GM19023 (cell line): Measurements from ENCODE around the gene ELF3.
A peak's percentile ranks its signal among the peaks of the same experiment; 100 is the strongest.
"Not testable (repeated sequence)": the region's sequence is repeated elsewhere in the genome, so short reads cannot be mapped to it uniquely, and the experiment has no call there.

Source experiments
- ATAC-seq: cut with Tn5 transposase; IDR thresholded peaks from one replicate; pipeline ENCODE4 v1.9.1; 2021; ENCODE audit warnings: mild to moderate bottlenecking, moderate library complexity; ENCODE audit not compliant: unreplicated experiment

The ELF3 gene

DNA sequence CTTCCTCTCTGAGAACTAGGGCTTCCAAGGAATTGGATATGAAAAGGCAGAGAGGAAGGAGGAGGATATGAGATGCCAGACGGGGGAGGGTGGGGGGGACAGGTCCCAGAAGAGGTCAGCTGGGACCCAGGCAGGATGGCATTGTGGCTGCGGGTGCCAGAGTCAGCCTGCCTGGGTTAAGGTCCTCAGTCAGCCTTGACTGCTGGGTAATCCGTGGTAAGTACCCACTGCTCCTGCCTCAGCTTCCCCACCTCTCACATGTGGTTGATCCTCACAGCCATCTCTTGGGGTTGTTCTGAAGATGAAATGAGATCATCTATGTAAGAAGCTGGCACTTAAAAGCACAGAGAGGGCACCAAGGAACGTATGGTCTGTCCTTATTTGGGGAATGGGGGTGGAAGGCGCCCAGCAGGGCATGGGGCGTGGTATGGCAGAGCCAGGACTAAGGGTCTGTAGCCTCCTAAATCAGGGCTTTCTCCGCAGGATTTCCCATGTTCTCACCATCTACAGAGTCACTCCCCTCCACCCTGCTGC lies 23.8 kb downstream of the ELF3 start:
- no peak for ATAC-seq

DNA sequence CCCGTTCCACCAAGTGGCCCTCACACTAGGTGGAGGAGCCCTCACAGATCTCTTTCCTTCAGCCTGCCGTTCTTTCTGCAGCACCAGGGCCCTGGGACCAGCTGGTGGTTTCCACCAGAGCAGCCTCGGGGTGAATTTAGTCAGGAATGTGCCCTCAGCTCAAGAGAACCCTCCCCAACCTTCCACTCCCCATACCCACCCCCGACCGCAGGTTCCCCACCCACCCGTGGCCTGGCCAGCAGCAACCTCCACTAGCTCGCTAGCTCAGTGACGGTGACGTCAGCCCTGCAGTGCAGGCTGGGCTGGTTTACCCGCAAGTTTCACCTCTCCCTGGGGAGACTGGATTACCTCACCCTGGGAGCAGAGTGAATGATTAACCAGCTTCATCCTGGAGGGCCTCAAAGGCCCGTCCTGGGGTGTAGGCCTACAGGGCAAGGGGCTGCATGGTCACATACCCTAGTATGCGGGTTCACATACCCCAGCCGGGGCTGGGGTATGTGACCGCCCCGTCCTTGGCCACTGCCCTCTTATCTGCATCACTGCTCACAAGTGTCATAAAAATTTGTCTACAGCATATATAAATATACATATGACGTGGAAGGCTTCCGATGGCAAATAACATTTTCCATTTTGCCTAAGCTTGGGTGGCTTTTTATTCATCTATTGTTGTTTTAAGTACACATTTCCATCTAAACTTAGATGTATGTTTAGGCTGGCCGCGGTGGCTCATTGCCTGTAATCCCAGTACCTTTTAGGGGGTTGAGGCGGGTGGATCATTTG lies 24.5 kb downstream of the ELF3 start:
- peak; percentile 79 for ATAC-seq

- ATAC-seq = no peak
Observed at GRCh38 chr1:202036595-202037387, 26.4 kb downstream of the ELF3 start.

DNA sequence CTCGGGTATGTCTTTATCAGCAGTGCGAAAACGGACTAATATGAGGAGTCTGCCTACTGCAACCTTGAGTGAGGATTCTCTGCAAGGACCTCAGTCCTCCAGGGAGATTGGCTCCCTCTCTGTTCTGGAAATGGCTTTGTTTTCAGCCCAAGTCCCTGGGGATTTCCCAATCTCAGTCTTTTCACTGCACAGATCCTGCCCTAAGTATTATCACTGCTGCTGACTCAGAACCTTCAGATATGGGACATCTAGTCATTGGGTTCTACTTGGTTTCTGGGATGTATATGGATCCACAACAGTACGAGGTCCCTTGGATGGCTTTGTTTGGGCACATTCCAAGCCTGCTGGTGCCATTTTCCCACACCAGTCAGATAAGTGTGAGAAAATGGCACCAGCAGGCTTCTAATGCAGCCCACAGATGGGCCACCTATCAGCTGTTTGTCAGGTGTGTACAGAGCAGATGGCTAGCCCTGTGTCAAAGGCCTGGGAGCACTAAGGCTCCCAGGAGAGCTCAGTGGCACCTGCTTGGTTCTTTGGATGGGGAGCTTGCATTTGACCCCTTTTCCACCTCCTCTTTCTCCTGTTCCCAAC lies 27.4 kb downstream of the ELF3 start:
- no peak for ATAC-seq

DNA sequence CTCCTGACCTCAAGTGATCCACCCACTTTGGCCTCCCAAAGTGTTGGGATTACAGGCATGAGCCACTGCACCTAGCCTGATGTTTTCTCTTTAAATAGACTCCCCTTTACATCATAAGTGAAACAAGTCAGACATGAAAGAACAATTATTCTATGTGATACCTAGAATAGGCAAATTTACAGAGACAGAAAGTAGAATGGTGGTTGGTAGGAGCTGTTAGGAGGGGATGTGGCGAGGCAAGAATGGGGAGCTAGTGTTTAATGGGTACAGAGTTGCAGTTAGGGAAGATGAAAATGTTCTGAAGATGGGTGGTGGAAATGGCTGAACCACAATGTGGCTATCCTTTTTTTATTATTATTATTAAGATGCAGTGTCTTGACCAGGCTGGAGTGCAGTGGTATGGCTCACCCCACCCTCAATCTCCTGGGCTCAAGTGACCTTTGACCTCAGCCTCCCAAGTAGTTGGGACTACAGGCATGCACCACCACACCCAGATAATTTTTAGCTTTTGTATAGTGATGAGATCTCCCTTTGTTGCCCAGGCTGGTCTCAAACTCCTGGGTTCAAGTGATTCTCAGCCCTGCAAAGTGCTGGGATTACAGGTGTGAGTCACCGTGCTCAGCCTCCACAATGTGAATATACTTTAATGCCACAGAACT lies 28.4 kb downstream of the ELF3 start:
- no peak for ATAC-seq

GRCh38 chr1:202045705-202046104 lies 35.3 kb downstream of the ELF3 start:
- ATAC-seq = no peak

DNA sequence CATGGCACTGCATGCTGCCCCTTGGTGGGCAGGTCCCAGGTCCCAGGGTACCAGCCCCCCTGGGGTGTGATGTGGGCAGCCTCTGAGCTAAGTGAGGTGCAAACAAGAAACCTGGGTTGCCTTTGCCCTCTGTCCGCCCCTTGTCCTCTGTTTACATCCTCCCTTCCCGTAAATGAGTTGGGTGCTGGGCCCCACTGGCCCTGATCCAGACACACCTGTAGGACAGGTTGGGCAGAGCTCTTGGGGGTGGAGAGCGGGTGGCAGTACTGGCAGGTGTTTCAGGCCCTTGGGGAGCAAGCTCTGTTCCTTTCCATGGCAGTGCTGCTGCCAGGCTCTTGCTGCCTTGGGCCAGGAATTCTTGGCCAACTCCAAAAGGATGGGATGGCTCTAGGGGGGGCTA lies 35.8 kb downstream of the ELF3 start:
- ATAC-seq = no peak

DNA sequence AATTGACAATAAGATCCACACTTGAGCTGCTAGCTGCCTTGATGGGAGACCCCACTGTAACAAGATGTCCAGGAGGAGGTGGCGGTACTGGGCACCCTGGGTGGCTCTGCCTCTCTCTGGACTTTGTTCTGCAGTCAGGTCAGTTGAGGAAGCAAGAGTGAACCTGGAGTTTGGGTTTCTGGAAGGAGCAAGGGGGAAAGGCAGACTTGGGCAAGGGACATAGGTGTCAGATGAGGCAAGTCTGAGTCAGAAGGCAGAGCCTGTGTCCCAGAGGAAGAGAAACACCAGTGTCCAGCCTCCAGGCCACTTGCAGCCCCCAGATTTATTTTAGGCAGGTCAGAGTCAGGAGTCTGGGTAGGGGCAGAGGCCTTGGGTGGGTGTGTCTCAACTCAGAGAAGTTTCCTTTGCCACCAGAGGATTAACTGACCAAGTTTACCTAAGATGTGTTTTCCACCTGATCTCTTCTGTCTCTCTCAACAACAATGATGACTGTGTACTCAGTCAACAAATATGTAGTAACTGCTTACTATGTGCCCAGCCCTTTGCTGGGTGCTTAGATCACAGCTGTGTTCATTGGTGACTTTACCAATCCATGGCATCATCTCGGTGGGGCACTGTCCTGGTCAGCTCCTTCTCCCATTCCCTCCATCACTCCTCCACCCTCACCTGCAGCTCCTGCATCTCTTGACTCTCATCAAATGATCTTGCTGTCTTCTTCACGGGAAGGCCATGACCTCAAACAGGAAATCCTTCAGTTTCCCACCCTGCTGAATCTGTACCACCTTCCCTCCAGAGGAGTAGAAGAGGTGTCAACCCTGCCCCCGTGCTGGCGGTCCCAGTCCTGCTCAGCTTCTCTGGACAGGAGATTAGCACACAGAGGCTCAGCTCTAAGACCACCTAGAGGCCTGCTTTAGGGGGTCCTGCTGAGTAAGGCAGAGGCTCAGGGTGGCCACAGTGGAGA lies 36.6 kb downstream of the ELF3 start:
- no peak for ATAC-seq

DNA sequence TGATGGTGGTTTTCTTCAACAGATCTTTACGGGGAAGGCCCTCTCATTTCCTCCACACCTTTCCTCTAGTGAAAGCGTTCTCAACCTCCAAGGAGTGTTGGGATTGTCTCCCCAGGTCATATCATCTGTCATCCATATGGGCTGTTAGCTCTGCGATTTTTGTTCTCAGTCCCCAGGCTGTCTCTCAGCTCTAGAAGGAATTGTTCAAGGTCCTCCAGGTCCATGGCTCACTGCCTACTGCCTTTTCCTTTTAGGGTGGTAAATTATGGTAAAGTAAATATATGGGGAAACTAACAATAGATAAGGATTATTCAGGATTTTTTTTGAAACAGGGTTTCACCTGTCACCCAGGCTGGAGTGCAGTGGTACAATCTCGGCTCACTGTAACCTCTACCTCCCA lies 37.6 kb downstream of the ELF3 start:
- no peak for ATAC-seq

GRCh38 chr1:202049129-202049528 lies 38.7 kb downstream of the ELF3 start:
- ATAC-seq = no peak

DNA sequence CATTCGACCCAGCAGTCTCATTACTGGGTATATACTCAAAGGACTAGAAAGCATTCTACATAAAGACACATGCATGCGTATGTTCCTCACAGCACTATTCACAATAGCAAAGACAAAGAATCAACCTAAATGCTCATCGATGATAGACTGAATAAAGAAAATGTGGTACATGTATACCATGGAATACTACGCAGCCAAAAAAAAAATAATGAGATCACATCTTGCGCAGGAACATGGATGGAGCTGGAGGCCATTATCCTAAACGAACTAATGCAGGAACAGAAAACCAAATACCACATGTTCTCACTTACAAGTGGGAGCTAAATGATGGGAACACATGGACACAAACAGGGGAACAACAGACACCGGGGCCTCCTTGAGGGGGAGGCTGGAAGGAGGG lies 43.7 kb downstream of the ELF3 start:
- ATAC-seq = no peak

DNA sequence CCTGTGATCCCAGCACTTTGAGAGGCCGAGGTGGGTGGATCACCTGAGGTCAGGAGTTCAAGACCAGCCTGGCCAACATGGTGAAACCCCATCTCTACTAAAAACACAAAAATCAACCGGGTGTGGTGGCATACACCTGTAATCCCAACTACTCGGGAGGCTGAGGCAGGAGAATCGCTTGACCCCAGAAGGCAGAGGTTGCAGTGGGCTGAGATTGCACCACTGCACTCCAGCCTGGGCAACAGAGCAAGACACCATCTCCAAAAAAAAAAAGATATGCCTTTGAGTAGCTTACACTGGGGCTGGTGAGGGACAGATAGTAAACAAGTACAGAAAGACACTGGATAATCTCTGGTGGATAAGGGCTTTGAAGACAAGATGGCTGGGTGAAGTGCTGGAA lies 44.3 kb downstream of the ELF3 start:
- not testable (repeated sequence) for ATAC-seq

GRCh38 chr1:202056644-202057334 lies 46.4 kb downstream of the ELF3 start:
- ATAC-seq = no peak

DNA sequence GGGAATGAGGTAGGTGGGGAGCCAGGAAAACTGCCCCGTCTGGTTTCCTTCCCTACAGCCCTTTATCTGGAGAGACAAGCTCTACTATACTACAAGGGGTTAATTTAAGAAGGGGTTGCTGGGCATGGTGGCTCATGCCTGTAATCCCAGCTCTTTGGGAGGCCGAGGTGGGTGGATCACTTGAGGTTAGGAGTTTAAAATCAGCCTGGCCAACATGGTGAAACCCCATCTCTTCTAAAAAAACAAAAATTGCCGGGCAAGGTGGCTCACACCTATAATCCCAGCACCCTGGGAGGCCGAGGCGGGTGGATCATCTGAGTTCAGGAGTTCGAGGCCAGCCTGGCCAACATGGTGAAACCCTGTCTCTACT lies 46.9 kb downstream of the ELF3 start:
- ATAC-seq = not testable (repeated sequence)

DNA sequence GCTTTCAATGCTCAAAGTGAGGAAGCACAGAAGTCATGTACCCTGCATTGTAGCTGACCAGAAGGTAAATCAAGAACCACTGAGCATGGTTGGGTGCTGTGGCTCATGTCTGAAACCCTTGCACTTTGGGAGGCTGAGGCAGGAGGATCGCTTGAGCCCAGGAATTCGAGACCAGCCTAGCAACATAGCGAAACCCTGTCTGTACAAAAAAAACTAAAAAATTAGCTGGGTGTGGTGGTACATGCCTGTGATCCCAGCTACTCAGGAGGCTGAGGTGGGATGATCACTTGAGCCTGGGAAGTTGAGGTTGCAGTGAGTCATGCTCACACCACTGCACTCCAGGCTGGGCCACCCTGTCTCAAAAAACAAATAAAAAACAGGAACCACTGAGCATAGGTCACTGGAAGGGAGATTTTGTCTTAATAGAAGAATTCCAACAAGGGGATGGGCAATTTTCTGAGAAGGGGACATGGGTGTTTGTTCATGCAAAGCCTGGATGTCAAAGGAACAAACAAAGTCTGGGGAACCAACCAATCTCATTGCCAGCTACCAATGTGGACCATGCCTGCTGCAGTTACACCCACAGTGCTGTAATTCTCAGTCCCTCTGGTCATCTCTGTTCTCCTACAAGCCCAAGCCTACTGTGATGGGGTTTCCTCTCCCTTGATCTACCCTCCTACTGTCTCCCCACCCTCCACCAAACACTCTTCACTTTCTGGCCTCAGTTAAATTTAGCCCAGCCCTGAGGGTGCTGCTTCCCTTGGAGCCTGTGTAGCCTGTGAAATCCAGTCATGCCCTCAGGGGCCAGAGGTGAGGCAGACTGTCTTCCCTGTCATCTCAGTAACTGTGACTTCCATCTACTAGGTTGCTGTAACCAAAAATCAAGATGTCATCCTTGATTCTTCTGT lies 47.9 kb downstream of the ELF3 start:
- ATAC-seq = no peak

GRCh38 chr1:202061055-202061454 lies 50.7 kb downstream of the ELF3 start:
- ATAC-seq = no peak

DNA sequence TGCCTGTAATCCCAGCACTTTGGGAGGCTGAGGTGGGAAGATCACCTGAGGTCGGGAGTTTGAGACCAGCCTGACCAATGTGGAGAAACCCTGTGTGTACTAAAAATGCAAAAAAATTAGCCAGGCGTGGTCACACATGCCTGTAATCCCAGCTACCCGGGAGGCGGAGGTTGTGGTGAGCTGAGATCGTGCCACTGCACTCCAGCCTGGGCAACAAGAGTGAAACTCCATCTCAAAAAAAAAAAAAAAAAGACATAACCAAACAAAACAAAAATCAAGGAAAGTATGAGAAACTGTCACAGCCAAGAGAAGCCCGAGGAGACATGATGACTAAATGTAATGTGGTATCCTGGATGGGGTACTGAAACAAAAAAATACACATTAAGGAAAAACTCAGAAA lies 51.4 kb downstream of the ELF3 start:
- not testable (repeated sequence) for ATAC-seq

- not testable (repeated sequence) for ATAC-seq
Observed at GRCh38 chr1:202062636-202063035, 52.2 kb downstream of the ELF3 start.
